ENCODE data around the gene GOLGA6L2.

GRCh38 chr15:23482764-23483489 lies 35.9 kb upstream of the GOLGA6L2 start:
- TF ChIP-seq CREB5 (CRISPR knock-in tag; IDR thresholded peaks at IDR 0.05; ENCODE audit: low read depth) = no peak
- no peak for TF ChIP-seq POU6F1 (CRISPR knock-in tag; IDR thresholded peaks at IDR 0.05; ENCODE audit: borderline replicate concordance, low read depth)
- no peak for TF ChIP-seq SNAI2 (CRISPR knock-in tag; IDR thresholded peaks at IDR 0.05)
- no peak for TF ChIP-seq CSDC2 (CRISPR knock-in tag; IDR thresholded peaks at IDR 0.05)
- TF ChIP-seq RARB (CRISPR knock-in tag; IDR thresholded peaks at IDR 0.05) = no peak
- no peak for TF ChIP-seq PATZ1 (CRISPR knock-in tag; IDR thresholded peaks at IDR 0.05; ENCODE audit: borderline replicate concordance)
- no peak for TF ChIP-seq ISL1 (CRISPR knock-in tag; IDR thresholded peaks at IDR 0.05)
- no peak for TF ChIP-seq ZFP3 (CRISPR knock-in tag; IDR thresholded peaks at IDR 0.05)
- no peak for TF ChIP-seq CSRNP3 (CRISPR knock-in tag; IDR thresholded peaks at IDR 0.05)
- no peak for TF ChIP-seq GLIS3 (CRISPR knock-in tag; IDR thresholded peaks at IDR 0.05)
- no peak for TF ChIP-seq ZC3H10 (CRISPR knock-in tag; IDR thresholded peaks at IDR 0.05)
- TF ChIP-seq ESRRG (CRISPR knock-in tag; IDR thresholded peaks at IDR 0.05) = no peak
- TF ChIP-seq ARNTL (CRISPR knock-in tag; IDR thresholded peaks at IDR 0.05; ENCODE audit: borderline replicate concordance, low read depth) = no peak
- no peak for TF ChIP-seq ZNF565 (CRISPR knock-in tag; conservative IDR thresholded peaks at IDR 0.05; ENCODE audit: low read depth)

Measured in SK-N-SH treated with all-trans-retinoic acid at 6 μM for 48 hours (cell line).